ENCODE data around the gene RBMS3.

- TF ChIP-seq NANOG (IDR thresholded peaks at IDR 0.05; ENCODE audit: borderline replicate concordance) (no peak), CTCF (conservative IDR thresholded peaks at IDR 0.05; ENCODE audit: low read depth in 2 of 2) (no peak), EZH2 (IDR thresholded peaks at IDR 0.05; ENCODE audit: low read depth, unreplicated experiment) (no peak), POLR2AphosphoS5 (IDR thresholded peaks at IDR 0.05; ENCODE audit: low read depth) (no peak), CREB1 (CRISPR knock-in tag; IDR thresholded peaks at IDR 0.05; ENCODE audit: low read depth) (no peak), REST (IDR thresholded peaks at IDR 0.05; ENCODE audit: unreplicated experiment) (no peak), EZH2phosphoT487 (IDR thresholded peaks at IDR 0.05; ENCODE audit: unreplicated experiment) (no peak), ZNF114 (CRISPR knock-in tag; IDR thresholded peaks at IDR 0.05) (no peak)
Observed at GRCh38 chr3:29503314-29503713, 222.4 kb downstream of the RBMS3 start.
